RWPE2 (cell line): Measurements from ENCODE around the gene SLC47A2.

ENCODE experiments used
- ATAC-seq: fragments of 200-7000 bp; cut with Tn5 transposase; 3 replicates; pipeline ENCODE4 v1.9.1; 2021; ENCODE audit warnings: low read depth
- DNase-seq: peaks from one replicate; pipeline ENCODE4 v3.0.0-alpha.2; 2020; ENCODE audit warnings: low spot score
- H3K27ac ChIP-seq: fragments of 450-650 bp; 2 replicates; pipeline ENCODE4 v1.5.1; 2017; ENCODE audit warnings: mild to moderate bottlenecking; ENCODE audit not compliant: poor library complexity, severe bottlenecking
- H3K27me3 ChIP-seq: fragments of 250-450 bp; sonication (Bioruptor Pico); 2 replicates; pipeline ENCODE4 v1.5.1; 2021; ENCODE audit warnings: mild to moderate bottlenecking, moderate library complexity; ENCODE audit not compliant: insufficient read depth, poor library complexity, severe bottlenecking
- H3K36me3 ChIP-seq: fragments of 250-450 bp; sonication (Bioruptor Pico); 2 replicates; pipeline ENCODE4 v1.5.1; 2020; ENCODE audit warnings: low read depth, mild to moderate bottlenecking, moderate library complexity
- H3K4me1 ChIP-seq: fragments of 250-450 bp; sonication (Bioruptor Pico); 2 replicates; pipeline ENCODE4 v1.5.1; 2021; ENCODE audit warnings: mild to moderate bottlenecking, moderate library complexity; ENCODE audit not compliant: insufficient read depth, poor library complexity, severe bottlenecking
- H3K4me3 ChIP-seq: fragments of 250-450 bp; sonication (Bioruptor Pico); 2 replicates; pipeline ENCODE4 v1.5.1; 2021; ENCODE audit warnings: mild to moderate bottlenecking, moderate library complexity; ENCODE audit not compliant: severe bottlenecking
- H3K9me3 ChIP-seq: fragments of 250-450 bp; sonication (Bioruptor Pico); 2 replicates; pipeline ENCODE4 v1.5.1; 2021; ENCODE audit warnings: mild to moderate bottlenecking, moderate library complexity; ENCODE audit not compliant: severe bottlenecking
- CTCF ChIP-seq: fragments of 450-650 bp; IDR thresholded peaks from one replicate; pipeline ENCODE4 v1.5.1; 2017; ENCODE audit warnings: mild to moderate bottlenecking, moderate library complexity; ENCODE audit not compliant: poor library complexity, severe bottlenecking

SLC47A2 gene

GRCh38 chr17:19760746-19761145 is 44.4 kb upstream of the SLC47A2 start:
- no peak overlapping the region for H3K27ac ChIP-seq
- no peaks in the 10 kb centered on the region for H3K4me1 ChIP-seq
- TF ChIP-seq CTCF: no peak
- no peak for DNase-seq
- H3K27me3 ChIP-seq: no peaks in the 10 kb centered on the region
- ATAC-seq: no peak
- H3K9me3 ChIP-seq: no peaks in the 10 kb centered on the region
- no peak overlapping the region for H3K4me3 ChIP-seq
- H3K36me3 ChIP-seq: no peaks in the 10 kb centered on the region

GRCh38 chr17:19759568-19760549 is 43.5 kb upstream of the SLC47A2 start:
- no peaks in the 10 kb centered on the region for H3K9me3 ChIP-seq
- no peaks in the 10 kb centered on the region for H3K4me1 ChIP-seq
- DNase-seq: no peak
- no peak overlapping the region for H3K4me3 ChIP-seq
- H3K27ac ChIP-seq: no peak overlapping the region
- TF ChIP-seq CTCF: no peak
- no peaks in the 10 kb centered on the region for H3K27me3 ChIP-seq
- no peaks in the 10 kb centered on the region for H3K36me3 ChIP-seq
- no peak for ATAC-seq

- H3K27ac ChIP-seq: no peak overlapping the region
- TF ChIP-seq CTCF: no peak
- DNase-seq (peak; percentile 24), ATAC-seq (no peak)
- no peaks in the 10 kb centered on the region for H3K27me3 ChIP-seq
- no peaks in the 10 kb centered on the region for H3K9me3 ChIP-seq
- peaks cover 14% of the 10 kb centered on the region for H3K4me1 ChIP-seq
- no peak overlapping the region for H3K4me3 ChIP-seq
- no peaks in the 10 kb centered on the region for H3K36me3 ChIP-seq
Measured at GRCh38 chr17:19757536-19758180, 41.3 kb upstream of the SLC47A2 start.

GRCh38 chr17:19756546-19756945 is 40.2 kb upstream of the SLC47A2 start:
- no peak for TF ChIP-seq CTCF
- no peak for ATAC-seq
- no peak for DNase-seq
- Histone ChIP-seq H3K27me3 (no peaks in the 10 kb centered on the region), H3K27ac (no peak overlapping the region), H3K4me3 (no peak overlapping the region), H3K9me3 (no peaks in the 10 kb centered on the region), H3K36me3 (no peaks in the 10 kb centered on the region), H3K4me1 (peaks cover 23% of the 10 kb centered on the region)
